A673 (cell line): ENCODE results near the gene HCFC2.

Experiments used
- CTCF ChIP-seq: fragments of 300-800, 200-600 bp; sonication (generic); conservative IDR thresholded peaks from 2 replicates; pipeline ENCODE4 v1.5.1; 2017; ENCODE audit warnings: low read depth, mild to moderate bottlenecking, antibody characterized with exemption, low read length, moderate library complexity, mixed read lengths
- EZH2 ChIP-seq: fragments of 200-600 bp; sonication (generic); IDR thresholded peaks from 2 replicates; pipeline ENCODE4 v1.6.1; 2017; ENCODE audit warnings: borderline replicate concordance, low read depth, mild to moderate bottlenecking, mixed read lengths, antibody characterized with exemption, low read length; ENCODE audit not compliant: poor library complexity, severe bottlenecking

DNA sequence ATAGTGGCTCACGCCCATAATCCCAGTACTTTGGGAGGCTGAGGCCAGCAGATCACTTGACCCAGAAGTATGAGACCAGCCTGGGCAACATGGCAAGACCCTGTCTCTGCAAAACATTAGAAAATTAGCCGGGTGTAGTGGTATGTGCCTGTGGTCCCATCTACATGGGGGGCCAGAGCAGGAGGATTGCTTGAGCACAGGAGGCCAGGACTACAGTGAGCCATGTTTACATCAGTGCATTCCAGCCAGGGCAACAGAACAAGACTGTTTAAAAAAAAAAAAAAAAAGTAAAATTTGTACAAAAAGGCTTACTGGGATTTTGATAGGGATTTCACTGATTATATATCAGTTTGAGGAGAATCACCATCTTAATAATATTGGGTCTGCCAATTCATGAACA lies 7.8 kb downstream of the HCFC2 start:
- TF ChIP-seq EZH2 (no peak), CTCF (no peak)
